ENCODE data around the gene KCNJ3.

- TF ChIP-seq CTCF (tag by site-specific recombination; IDR thresholded peaks at IDR 0.05) (no peak), TCF7L2 (IDR thresholded peaks at IDR 0.05; ENCODE audit: borderline replicate concordance, low read depth, low read length) (no peak), MZF1 (tag by site-specific recombination; IDR thresholded peaks at IDR 0.05; ENCODE audit: borderline replicate concordance) (no peak), YY1 (tag by site-specific recombination; IDR thresholded peaks at IDR 0.05) (no peak), ZNF626 (tag by site-specific recombination; IDR thresholded peaks at IDR 0.05) (no peak)
Observed at GRCh38 chr2:154689158-154689557, 9.3 kb upstream of the KCNJ3 start.

All from HEK293 (cell line).